NB4 (cell line): ENCODE data around the gene MSRB3.

Experiments used
- DNase-seq: peaks from one replicate; pipeline ENCODE4 v3.0.0; 2010; ENCODE audit warnings: low read depth
- H3K4me3 ChIP-seq: one replicate; pipeline ENCODE4 v1.5.1; 2011; ENCODE audit warnings: mild to moderate bottlenecking, low read depth, low read length, moderate library complexity
- MYC ChIP-seq: IDR thresholded peaks from 2 replicates; pipeline ENCODE4 v1.6.1; 2011; ENCODE audit warnings: low read depth, low read length
- POLR2A ChIP-seq: IDR thresholded peaks from 2 replicates; pipeline ENCODE4 v1.6.1; 2011; ENCODE audit warnings: mild to moderate bottlenecking; ENCODE audit not compliant: insufficient read length; ENCODE audit errors: extremely low read depth
- TF ChIP-seq, protein P1 (sequence below): IDR thresholded peaks from one replicate; pipeline ENCODE4 v1.5.1; 2012; ENCODE audit warnings: low read depth, low read length
- TF ChIP-seq, protein P2 (sequence below): IDR thresholded peaks from 2 replicates; pipeline ENCODE4 v1.6.1; 2011; ENCODE audit warnings: low read depth, low read length

The MSRB3 gene

DNA sequence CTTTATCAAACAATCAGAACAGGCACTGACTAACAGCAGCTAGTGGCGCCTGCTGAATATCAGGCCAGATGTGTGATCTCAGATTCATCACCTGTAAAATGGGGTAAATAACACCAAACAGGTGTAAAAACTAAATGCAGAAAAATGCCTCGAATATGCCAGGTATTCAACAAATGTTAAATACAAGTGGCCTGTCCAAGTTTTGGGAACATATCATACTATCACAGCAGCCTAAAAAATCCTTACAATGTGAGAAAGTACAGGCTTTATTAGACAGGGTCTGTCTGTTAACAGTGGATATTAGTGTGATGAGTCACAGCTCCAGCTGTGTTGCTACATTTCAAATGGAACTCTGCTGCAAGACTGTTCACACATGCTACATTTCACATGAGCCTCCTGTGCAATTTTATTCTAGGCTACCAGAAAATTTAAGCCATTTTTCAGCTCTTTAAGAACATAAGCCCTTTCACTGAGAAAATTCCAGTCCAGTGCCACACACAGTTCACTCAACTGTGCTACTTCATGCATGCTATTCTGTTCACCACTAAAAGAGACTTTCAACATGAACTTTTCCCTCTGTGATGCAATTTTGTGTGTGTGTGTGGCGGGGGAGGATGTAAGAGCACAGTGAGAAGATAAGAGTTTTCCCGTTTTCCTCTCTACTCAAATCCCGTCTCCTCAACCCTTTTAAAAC is 56.7 kb downstream of the MSRB3 start:
- DNase-seq: peak; percentile 43
- TF ChIP-seq, protein P1, sequence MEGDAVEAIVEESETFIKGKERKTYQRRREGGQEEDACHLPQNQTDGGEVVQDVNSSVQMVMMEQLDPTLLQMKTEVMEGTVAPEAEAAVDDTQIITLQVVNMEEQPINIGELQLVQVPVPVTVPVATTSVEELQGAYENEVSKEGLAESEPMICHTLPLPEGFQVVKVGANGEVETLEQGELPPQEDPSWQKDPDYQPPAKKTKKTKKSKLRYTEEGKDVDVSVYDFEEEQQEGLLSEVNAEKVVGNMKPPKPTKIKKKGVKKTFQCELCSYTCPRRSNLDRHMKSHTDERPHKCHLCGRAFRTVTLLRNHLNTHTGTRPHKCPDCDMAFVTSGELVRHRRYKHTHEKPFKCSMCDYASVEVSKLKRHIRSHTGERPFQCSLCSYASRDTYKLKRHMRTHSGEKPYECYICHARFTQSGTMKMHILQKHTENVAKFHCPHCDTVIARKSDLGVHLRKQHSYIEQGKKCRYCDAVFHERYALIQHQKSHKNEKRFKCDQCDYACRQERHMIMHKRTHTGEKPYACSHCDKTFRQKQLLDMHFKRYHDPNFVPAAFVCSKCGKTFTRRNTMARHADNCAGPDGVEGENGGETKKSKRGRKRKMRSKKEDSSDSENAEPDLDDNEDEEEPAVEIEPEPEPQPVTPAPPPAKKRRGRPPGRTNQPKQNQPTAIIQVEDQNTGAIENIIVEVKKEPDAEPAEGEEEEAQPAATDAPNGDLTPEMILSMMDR: no peak
- TF ChIP-seq, protein P2, sequence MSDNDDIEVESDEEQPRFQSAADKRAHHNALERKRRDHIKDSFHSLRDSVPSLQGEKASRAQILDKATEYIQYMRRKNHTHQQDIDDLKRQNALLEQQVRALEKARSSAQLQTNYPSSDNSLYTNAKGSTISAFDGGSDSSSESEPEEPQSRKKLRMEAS: no peak
- TF ChIP-seq MYC: no peak
- no peak for TF ChIP-seq POLR2A
- no peak overlapping the region for H3K4me3 ChIP-seq

DNA sequence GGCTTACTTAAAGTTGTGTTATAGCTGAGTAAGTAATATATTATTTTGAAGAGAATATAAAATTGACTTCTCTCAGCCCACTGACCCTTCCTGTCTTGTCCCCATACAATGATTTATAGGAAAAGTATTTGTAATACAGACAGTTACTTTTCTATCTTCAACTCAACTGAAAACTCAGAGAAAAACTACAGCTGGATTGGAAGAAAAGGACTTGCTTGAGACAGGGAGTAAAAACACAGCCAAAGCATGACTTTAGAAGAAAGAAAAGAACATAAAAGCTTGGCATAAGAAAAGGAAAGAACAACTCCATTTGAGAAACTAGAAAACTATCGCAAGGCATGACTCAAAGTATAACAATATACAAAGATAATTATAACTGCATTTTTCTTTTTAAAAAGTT is 57.5 kb downstream of the MSRB3 start:
- no peak overlapping the region for H3K4me3 ChIP-seq
- TF ChIP-seq MYC: no peak
- TF ChIP-seq POLR2A: no peak
- TF ChIP-seq, protein P2: no peak
- TF ChIP-seq, protein P1: no peak
- DNase-seq: no peak

DNA sequence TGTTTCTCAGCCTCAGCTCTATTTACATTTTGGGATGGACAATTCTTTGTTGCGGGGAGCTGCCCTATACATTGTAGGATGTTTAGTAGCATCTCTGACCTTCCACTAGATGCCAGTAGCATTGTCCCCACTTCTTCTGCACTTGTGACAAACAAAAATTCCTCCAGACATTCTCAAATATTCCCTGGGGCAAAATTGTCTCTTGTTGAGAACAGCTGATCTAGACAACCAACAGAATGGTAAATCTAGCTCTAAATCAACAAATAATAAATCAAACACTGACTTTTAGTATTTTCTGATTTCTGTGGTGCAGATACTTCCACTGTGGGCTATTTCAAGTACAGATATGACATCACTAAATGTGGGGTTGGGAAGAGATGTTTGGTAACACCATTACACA is 60.7 kb downstream of the MSRB3 start:
- TF ChIP-seq POLR2A (no peak), MYC (no peak)
- TF ChIP-seq, protein P1: no peak
- TF ChIP-seq, protein P2: no peak
- no peak overlapping the region for H3K4me3 ChIP-seq
- DNase-seq: no peak

DNA sequence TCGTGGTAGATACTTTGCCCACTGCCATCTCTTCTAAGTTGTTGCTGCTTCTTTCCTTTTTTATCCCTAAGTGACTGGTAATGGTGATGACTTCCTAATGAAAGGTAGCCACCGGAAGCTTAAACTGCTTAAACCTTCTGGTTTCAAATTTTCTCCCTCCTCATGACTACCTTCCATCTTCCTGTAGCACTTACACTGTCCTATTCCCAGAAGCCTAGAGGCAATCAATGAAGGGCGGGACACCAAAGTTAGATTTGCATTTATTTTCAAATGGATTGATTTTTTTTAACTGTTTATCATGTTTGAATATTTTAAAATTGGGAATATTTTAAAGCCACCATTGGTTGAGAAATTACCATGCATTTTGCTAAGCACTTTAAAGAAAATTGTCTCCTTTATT is 64.7 kb downstream of the MSRB3 start:
- no peak overlapping the region for H3K4me3 ChIP-seq
- no peak for DNase-seq
- TF ChIP-seq, protein P2: no peak
- TF ChIP-seq POLR2A (no peak), MYC (no peak)
- TF ChIP-seq, protein P1: no peak

DNA sequence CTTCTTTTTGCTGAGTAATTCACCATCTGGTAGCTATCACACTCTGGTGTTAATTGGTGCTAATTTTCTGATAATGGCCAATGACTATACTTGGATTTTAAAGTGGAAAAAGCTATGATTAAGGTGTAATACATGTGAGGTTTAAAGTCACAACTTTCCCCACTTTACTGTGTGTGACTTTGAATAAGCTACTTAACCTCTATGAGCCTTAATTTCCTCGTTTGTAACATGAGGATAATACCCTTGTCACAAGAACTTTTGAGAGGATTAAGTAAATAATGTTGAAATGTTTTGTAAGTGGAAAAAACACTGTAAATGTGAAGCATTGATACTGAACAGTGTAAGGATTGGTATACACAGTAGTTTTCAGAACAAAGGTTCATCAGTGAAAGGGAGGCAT is 65.3 kb downstream of the MSRB3 start:
- no peak for DNase-seq
- TF ChIP-seq, protein P1: no peak
- TF ChIP-seq, protein P2: no peak
- TF ChIP-seq POLR2A (no peak), MYC (no peak)
- H3K4me3 ChIP-seq: no peak overlapping the region

DNA sequence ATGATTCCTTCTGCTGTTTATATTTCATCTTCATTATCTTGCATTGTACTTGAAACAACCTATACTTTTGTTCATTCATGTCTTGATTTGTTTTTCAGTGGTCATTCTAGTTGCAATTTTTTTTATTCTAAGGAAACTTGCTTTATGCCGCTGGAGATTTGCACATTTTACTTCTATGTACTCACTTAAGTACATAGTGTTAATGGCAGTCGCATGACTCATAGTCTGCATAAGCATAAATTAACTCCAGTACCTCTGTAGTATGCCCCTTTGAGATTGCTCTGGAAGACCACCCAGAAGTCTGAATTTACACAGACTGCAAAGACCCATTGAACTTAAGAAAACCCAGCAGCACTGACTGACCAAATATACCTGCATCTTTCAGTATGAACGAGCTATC is 77.0 kb downstream of the MSRB3 start:
- TF ChIP-seq, protein P1: no peak
- TF ChIP-seq, protein P2: no peak
- TF ChIP-seq POLR2A: no peak
- no peak for TF ChIP-seq MYC
- no peak overlapping the region for H3K4me3 ChIP-seq
- DNase-seq: no peak
